Vagina (tissue), 2 donors: ENCODE data around the gene SIPA1L3. TPM values are rescaled to one million over a fixed set of nuclear protein-coding genes. Genes with fewer than 3 reads are reported as not detected.

Experiments used
- DNase-seq, 2 donors: peaks; one replicate each; pipeline ENCODE4 v3.0.0-alpha.2; 2017; ENCODE audit errors: extremely low spot score in 2 of 2
- H3K27ac ChIP-seq: fragments of 200-600 bp; sonication (generic); one replicate; pipeline ENCODE4 v1.5.1; 2019
- H3K27me3 ChIP-seq: fragments of 200-600 bp; sonication (generic); one replicate; pipeline ENCODE4 v1.5.1; 2019
- H3K36me3 ChIP-seq, 2 donors: fragments of 200-600 bp; sonication (generic); one replicate each; pipeline ENCODE4 v1.5.1; 2017 to 2019
- H3K4me1 ChIP-seq: fragments of 200-600 bp; sonication (generic); one replicate; pipeline ENCODE4 v1.5.1; 2019
- H3K4me3 ChIP-seq, 2 donors: fragments of 200-600 bp; sonication (generic); 1 replicate in 1 of 2; 2 replicates in 1 of 2; pipeline ENCODE4 v1.5.1; 2016 to 2019
- H3K9me3 ChIP-seq: fragments of 200-600 bp; sonication (generic); one replicate; pipeline ENCODE4 v1.5.1; 2019
- POLR2A ChIP-seq, 2 donors: fragments of 450-650 bp; IDR thresholded peaks; one replicate each; pipeline ENCODE4 v1.6.1; 2017; ENCODE audit warnings: antibody characterized with exemption in 2 of 2, mild to moderate bottlenecking in 2 of 2, moderate library complexity in 2 of 2
- POLR2AphosphoS5 ChIP-seq, 2 donors: sonication (generic); formaldehyde crosslinking; IDR thresholded peaks; one replicate each; pipeline ENCODE4 v1.9.0; 2017; ENCODE audit warnings: antibody characterized with exemption in 2 of 2, mild to moderate bottlenecking in 2 of 2, low read depth in 1 of 2; ENCODE audit not compliant: insufficient read depth in 1 of 2
- intact Hi-C: fragments of 100-400 bp; cut with DNase I; formaldehyde crosslinking; loops from one replicate; pipeline ENCODE4 v1.15.1; 2023
- total RNA-seq: library from RNA; depleted of rRNA; stranded (reverse); fragments of >200 nt; gene quantifications from one replicate; pipeline ENCODE4 v1.2.3, GENCODE V29; 2016
- TF ChIP-seq, protein P1 (sequence below), 3 experiments: fragments of 450-650 bp in 2 of 3; fragments of 200-600 bp in 1 of 3; sonication (generic) in 1 of 3; IDR thresholded peaks; one replicate each; pipeline ENCODE4 v1.5.1; 2017 to 2019; ENCODE audit warnings: antibody characterized with exemption in 3 of 3, mild to moderate bottlenecking in 2 of 3, moderate library complexity in 2 of 3

The SIPA1L3 gene
- total RNA-seq, 1 donor from 2014 or later = 13.0 TPM

GRCh38 chr19:37983153-37983552 is 76.1 kb downstream of the SIPA1L3 start:
- no peak for DNase-seq
- Histone ChIP-seq H3K36me3 (no peaks in the 10 kb centered on the region), H3K4me3 (no peak overlapping the region), H3K27ac (no peak overlapping the region), H3K27me3 (no peaks in the 10 kb centered on the region), H3K4me1 (peaks cover 39% of the 10 kb centered on the region), H3K9me3 (no peaks in the 10 kb centered on the region)
- TF ChIP-seq POLR2AphosphoS5 (IDR thresholded peaks at IDR 0.05; ENCODE audit: insufficient read depth in 1 of 2, low read depth in 1 of 2) = no peak
- intact Hi-C loops = no loop called here

- intact Hi-C loops = no loop called here
These were observed 76.9 kb downstream of the SIPA1L3 start for GRCh38 chr19:37983916-37984315.

GRCh38 chr19:37986048-37986750 is 79.2 kb downstream of the SIPA1L3 start:
- Histone ChIP-seq H3K9me3 (no peaks in the 10 kb centered on the region), H3K27ac (no peak overlapping the region)
- no peak for DNase-seq

More at GRCh38 chr19:37983916-37984315, 76.9 kb downstream of the SIPA1L3 start:
- Histone ChIP-seq H3K36me3 (no peaks in the 10 kb centered on the region), H3K27me3 (no peaks in the 10 kb centered on the region), H3K9me3 (no peaks in the 10 kb centered on the region), H3K4me1 (peaks cover 39% of the 10 kb centered on the region), H3K4me3 (no peak overlapping the region), H3K27ac (no peak overlapping the region)
- no peak for DNase-seq
- no peak for TF ChIP-seq POLR2A (IDR thresholded peaks at IDR 0.05)
- TF ChIP-seq, protein P1, sequence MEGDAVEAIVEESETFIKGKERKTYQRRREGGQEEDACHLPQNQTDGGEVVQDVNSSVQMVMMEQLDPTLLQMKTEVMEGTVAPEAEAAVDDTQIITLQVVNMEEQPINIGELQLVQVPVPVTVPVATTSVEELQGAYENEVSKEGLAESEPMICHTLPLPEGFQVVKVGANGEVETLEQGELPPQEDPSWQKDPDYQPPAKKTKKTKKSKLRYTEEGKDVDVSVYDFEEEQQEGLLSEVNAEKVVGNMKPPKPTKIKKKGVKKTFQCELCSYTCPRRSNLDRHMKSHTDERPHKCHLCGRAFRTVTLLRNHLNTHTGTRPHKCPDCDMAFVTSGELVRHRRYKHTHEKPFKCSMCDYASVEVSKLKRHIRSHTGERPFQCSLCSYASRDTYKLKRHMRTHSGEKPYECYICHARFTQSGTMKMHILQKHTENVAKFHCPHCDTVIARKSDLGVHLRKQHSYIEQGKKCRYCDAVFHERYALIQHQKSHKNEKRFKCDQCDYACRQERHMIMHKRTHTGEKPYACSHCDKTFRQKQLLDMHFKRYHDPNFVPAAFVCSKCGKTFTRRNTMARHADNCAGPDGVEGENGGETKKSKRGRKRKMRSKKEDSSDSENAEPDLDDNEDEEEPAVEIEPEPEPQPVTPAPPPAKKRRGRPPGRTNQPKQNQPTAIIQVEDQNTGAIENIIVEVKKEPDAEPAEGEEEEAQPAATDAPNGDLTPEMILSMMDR (IDR thresholded peaks at IDR 0.05) = no peak
- TF ChIP-seq POLR2AphosphoS5 (IDR thresholded peaks at IDR 0.05; ENCODE audit: insufficient read depth in 1 of 2, low read depth in 1 of 2) = no peak

DNA sequence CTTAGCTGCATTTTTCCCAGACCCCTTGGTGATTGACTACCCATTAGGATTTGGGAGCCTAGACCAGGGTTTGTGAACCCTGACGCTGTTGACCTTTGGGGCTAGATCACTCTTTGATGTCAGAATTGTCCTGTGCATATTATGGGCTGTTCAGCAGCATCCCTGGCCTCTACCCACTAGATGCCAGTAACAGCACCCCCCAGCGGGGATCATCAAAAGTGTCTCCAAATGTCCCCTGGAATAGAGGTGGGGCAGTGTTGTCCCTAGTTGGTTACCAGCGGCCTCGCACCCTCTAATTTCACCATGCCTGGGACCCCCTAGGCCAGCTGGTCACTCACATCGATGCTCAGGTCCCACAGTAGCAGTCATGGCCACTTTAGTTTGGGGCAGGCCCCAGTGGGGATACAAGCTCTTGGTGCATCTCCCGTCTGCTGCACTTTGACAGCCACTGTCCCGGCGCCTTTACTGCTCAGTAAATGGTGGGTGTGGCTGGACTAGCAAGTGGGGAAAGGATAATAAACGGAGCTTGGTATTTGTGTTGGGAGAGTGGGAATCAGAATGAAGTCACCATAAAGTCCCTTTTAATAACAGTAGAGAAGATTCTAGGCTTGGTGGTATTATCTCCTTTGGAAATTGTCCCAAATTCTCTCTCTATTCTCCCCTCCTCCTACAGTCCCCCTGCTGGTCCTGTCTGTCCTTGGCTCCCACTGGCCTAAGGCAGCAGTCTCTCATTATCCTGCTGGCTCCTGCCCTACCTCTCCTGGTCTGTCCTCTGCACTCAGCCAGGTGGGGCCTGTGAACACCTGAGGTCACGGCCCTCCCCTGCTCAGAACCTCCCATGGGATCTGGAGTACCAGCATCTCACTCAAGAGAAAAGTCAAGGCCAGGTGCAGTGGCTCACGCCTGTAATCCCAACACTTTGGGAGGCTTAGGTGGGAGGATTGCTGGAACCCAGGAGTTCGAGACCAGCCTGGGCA is 80.6 kb downstream of the SIPA1L3 start:
- Histone ChIP-seq H3K36me3 (no peaks in the 10 kb centered on the region), H3K9me3 (no peaks in the 10 kb centered on the region), H3K27me3 (no peaks in the 10 kb centered on the region), H3K4me1 (peaks cover 33% of the 10 kb centered on the region), H3K27ac (no peak overlapping the region), H3K4me3 (no peak overlapping the region)
- DNase-seq = no peak
- intact Hi-C loops = no loop called here
- TF ChIP-seq, protein P1 (IDR thresholded peaks at IDR 0.05) = no peak
- no peak for TF ChIP-seq POLR2A (IDR thresholded peaks at IDR 0.05)
- TF ChIP-seq POLR2AphosphoS5 (IDR thresholded peaks at IDR 0.05; ENCODE audit: insufficient read depth in 1 of 2, low read depth in 1 of 2) = no peak

More at GRCh38 chr19:37986048-37986750, 79.2 kb downstream of the SIPA1L3 start:
- Histone ChIP-seq H3K4me1 (peaks cover 35% of the 10 kb centered on the region), H3K27me3 (no peaks in the 10 kb centered on the region), H3K36me3 (no peaks in the 10 kb centered on the region), H3K4me3 (no peak overlapping the region)
- intact Hi-C loops = no loop called here
- TF ChIP-seq POLR2A (IDR thresholded peaks at IDR 0.05) = no peak
- no peak for TF ChIP-seq POLR2AphosphoS5 (IDR thresholded peaks at IDR 0.05; ENCODE audit: insufficient read depth in 1 of 2, low read depth in 1 of 2)
- TF ChIP-seq, protein P1 (IDR thresholded peaks at IDR 0.05) = no peak

GRCh38 chr19:37988758-37989635 is 82.0 kb downstream of the SIPA1L3 start:
- no peak overlapping the region for H3K4me3 ChIP-seq

More at GRCh38 chr19:37988758-37989635, 82.0 kb downstream of the SIPA1L3 start:
- DNase-seq = no peak
- H3K27me3 ChIP-seq = no peaks in the 10 kb centered on the region
- H3K27ac ChIP-seq = peak overlapping the region; percentile 28
- TF ChIP-seq POLR2AphosphoS5 (IDR thresholded peaks at IDR 0.05; ENCODE audit: insufficient read depth in 1 of 2, low read depth in 1 of 2) = no peak
- H3K4me1 ChIP-seq = peaks cover 30% of the 10 kb centered on the region
- H3K9me3 ChIP-seq = no peaks in the 10 kb centered on the region
- H3K36me3 ChIP-seq = no peaks in the 10 kb centered on the region
- intact Hi-C loops = no loop called here
